ENCODE measurements around the gene PGF.

PGF gene

GRCh38 chr14:74954947-74955228, 509 bp downstream of the PGF start:
- no peak for DNase-seq

- DNase-seq: no peak
Measured at GRCh38 chr14:74954232-74954946, 1.0 kb downstream of the PGF start.

- DNase-seq: no peak
Measured at GRCh38 chr14:74953686-74954085, 1.7 kb downstream of the PGF start.

- no peak for DNase-seq
Measured at GRCh38 chr14:74952697-74953484, 2.5 kb downstream of the PGF start.

GRCh38 chr14:74952180-74952665, 3.2 kb downstream of the PGF start:
- no peak for DNase-seq

GRCh38 chr14:74951443-74952179, 3.8 kb downstream of the PGF start:
- DNase-seq: no peak

- DNase-seq: no peak
Measured at GRCh38 chr14:74950795-74951442, 4.5 kb downstream of the PGF start.

- no peak for DNase-seq
Measured at GRCh38 chr14:74949859-74950573, 5.4 kb downstream of the PGF start.

GRCh38 chr14:74949191-74949601, 6.2 kb downstream of the PGF start:
- no peak for DNase-seq

GRCh38 chr14:74948228-74949175, 6.9 kb downstream of the PGF start:
- no peak for DNase-seq

- no peak for DNase-seq
Measured at GRCh38 chr14:74947353-74948227, 7.8 kb downstream of the PGF start.

- DNase-seq: no peak
Measured at GRCh38 chr14:74946659-74947281, 8.6 kb downstream of the PGF start.

- peak; percentile 39 to 93 for DNase-seq
Measured at GRCh38 chr14:74945852-74946658, 9.3 kb downstream of the PGF start.

- peak; percentile 21 to 73 for DNase-seq
Measured at GRCh38 chr14:74945261-74945851, 10.0 kb downstream of the PGF start.

GRCh38 chr14:74942608-74943007, 12.8 kb downstream of the PGF start:
- no peak for DNase-seq

- no peak for DNase-seq
Measured at GRCh38 chr14:74942181-74942580, 13.2 kb downstream of the PGF start.

- DNase-seq: peak; percentile 71 to 84
Measured at GRCh38 chr14:74941676-74942097, 13.7 kb downstream of the PGF start.

- no peak for DNase-seq
Measured at GRCh38 chr14:74940956-74941565, 14.3 kb downstream of the PGF start.

Measured in inflammatory macrophage treated with lipopolysaccharide for 1 hour (primary cell).